HG03460 (cell line): ENCODE measurements around the gene SLC1A5.
"Not testable (repeated sequence)": the region's sequence is repeated elsewhere in the genome, so short reads cannot be mapped to it uniquely, and the experiment has no call there.

ENCODE experiments used
- ATAC-seq: cut with Tn5 transposase; IDR thresholded peaks from one replicate; pipeline ENCODE4 v1.9.1; 2021; ENCODE audit not compliant: unreplicated experiment

SLC1A5 gene

DNA sequence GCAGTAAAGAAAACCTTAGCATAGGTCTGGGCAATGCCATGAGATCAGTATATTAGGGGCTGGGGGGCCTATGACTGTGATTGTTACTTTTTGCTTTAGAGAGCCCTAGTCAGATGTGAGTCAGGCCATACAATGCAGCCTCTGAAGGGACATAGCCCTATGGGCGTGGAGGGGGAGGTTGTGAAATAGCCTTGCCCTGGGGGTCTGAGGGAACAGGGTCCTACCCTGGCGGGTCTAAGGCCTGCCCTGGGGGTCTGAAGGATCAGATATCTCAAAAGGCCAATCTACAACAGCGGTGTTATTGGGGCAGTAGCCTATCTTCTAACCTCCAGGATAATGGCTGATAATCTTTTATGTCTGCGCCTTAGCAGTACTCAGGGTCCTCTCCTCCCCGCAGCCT, 13.8 kb upstream of the SLC1A5 start:
- ATAC-seq = no peak

DNA sequence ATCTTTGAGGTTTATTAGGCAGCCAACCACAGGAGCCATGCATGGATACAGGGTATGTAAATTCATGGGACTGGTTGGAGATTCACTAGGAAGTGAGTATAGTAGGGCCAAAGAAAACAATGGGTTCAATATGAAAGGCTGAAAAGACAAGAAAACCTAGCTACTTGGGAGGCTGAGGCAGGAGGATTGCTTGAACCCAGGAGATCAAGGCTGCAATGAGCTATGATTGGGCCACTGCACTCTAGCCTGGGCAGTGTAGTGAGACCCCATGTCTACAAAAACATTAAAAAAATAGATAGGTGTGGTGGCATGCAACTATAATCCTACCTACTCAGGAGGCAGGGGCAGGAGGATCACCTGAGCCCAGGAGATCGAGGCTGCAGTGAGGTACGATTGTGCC, 10.3 kb upstream of the SLC1A5 start:
- no peak for ATAC-seq

DNA sequence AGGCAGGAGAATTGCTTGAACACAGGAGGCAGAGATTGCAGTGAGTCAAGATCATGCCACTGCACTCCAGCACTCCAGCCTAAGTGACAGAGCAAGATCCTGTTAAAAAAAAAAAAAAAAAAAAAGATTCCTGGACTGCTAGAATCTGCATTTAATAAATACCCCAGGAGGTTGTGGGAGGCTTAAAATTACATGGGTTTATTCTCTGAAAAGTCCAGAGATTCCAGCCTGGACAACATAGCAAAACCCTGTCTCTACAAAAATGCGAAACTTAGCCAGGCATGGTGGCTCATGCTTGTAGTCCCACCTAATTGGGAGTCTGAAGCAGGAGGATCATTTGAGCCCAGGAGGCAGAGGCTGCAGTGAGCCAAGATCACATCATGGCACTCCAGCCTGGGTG, 9.5 kb upstream of the SLC1A5 start:
- no peak for ATAC-seq

- ATAC-seq = no peak
These were observed 3.5 kb upstream of the SLC1A5 start for GRCh38 chr19:46791944-46792343.

DNA sequence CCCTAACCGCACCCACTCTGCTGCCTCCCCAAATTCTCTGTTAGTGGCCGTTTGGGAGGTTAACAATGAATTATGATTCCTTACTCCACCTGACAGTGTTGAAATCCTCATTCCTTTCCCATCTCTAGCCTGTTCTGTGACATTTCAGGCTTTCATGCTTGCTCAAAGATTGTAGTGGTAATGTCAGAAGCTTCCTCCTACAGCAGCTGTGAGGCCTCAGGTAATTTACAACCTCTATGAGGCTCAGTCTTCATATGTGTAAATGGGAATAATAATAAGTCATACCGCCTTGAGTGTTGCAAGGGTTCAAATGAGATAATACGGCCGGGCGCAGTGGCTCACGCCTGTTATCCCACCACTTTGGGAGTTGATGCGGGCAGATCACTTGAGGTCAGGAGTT, 977 bp upstream of the SLC1A5 start:
- ATAC-seq = no peak

GRCh38 chr19:46788968-46789338, 559 bp upstream of the SLC1A5 start:
- no peak for ATAC-seq

DNA sequence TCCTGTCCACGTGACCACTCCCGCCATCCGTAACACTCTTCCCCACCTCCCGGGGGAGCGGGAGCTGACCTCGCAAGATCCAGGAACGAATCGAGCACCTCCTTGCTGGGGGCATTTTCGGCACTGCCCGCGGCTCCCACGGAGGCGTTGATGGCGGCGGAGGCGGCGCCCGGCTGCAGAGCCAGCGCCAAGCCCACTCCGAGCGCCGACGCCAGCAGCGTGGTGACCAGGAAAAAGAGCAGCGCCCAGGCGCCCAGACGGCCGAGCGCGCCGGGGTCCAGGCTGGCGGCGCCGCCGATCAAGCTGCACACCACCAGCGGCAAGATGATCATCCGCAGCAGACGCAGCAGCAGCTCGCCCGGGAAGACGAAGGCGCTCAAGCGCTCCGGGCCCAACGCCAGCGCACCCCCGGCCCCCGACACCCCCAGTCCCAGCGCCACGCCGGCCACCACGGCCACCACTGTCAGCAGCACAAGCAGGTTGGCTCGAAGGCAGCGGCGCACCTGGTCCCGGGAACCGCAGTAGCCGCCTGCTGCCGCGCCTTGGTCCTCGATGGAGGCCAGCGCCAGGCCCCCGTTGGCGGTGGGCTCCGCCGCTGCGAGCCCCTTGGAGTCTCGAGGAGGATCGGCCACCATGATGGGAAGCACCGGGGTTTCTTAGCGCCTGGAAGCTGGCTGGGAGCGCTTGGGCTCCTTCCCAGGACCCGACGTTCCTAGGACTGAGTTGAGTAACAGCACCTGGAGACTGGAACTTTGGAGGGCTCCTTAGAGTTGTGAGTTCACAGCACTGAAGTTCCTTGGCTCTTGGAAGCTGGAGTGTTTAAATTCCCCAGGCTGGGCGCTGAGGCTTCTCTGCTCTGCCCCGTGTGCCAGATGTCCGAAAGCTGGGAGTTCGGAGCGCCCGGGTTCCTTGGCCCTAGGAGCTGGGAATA, 798 bp downstream of the SLC1A5 start:
- ATAC-seq = no peak

- ATAC-seq = no peak
These were observed 1.4 kb downstream of the SLC1A5 start for GRCh38 chr19:46787040-46787330.

DNA sequence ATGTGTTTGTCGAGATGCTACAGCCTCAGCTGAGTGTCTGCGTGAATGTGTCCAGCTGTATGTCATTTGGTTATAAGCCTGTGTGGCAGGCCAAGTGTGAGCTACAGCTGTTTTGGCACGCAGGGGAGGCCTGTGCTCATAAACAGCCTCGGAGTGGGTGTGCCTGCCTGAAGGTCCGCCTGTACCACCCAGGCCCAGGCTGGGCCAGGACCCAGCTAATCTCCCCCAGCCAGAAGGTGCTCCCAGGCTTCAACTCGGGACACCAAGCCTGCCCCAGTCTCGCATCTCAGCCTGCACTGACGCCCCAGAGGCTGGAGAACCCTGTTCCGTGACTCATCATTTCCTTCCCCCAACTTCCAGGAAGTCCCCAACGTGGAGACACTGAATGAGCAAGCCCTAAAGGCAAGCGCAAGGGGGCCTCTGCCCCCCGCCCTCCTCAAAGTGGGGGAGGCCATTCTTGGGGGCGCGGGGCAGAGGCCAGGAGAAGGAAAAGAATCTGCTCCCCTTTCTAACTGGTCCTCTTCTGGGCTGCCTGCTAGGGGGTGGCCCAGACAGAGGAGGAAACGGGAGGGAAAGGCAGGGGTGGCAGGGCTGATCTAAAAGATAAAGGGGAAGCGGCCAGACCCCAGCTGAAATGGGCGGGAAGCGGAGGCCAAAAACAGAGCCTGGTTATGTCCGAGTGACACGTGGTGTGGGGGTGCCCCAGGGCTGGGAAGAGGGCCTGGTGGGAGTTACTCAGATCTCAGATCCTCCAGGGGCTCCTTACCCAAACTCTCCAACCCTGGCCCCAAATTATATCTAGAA, 2.0 kb downstream of the SLC1A5 start:
- peak; percentile 34 for ATAC-seq

DNA sequence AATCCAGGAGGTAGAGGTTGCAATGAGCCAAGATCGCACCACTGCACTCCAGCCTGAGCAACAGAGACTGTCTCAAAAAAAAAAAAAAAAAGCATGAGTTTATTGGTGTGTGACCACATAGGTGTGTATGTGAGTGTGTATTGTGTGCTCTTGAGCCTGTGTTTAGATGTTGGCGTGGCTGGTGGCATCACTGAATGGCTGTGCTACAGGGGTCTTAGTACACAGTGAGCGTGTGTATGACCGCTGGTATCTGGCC, 2.5 kb downstream of the SLC1A5 start:
- ATAC-seq = no peak

DNA sequence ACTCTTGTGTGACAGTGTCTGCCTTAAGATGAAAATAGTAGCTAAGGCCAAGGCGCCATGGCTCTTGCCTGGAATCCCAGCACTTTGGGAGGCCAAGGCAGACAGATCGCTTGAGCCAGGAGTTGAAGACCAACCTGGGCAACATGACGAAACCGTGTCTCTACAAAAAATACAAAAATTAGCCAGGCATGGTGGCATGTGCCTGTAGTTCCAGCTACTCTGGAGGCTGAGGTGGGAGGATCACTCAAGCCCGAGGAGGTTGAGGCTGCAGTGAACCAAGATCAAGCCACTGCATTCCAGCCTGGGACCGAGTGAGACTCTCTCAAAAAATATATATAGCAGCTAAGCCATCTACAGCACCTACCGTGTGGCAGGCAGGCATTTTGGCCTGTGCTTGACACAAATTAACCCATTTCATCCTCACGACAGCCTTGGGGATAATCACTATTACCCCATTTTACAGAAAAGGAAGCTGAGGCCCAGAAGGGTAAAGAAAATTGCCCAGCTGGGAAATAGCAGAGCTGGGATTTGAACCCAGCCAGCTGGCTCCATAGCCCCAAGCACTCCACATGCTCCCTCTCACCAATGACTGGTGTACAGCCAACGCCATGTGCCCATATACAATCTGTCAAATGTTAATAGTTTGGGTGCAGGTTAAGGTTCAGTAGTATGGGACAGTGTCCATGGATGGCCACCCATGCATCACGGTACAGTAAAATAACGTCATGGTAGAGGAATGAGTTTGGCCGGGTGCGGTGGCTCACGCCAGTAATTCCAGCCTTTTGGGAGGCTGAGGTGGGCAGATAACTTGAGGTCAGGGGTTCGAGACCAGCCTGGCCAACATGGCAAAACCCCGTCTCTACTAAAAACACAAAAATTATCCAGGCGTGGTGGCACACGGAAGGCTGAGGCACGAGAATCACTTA, 3.1 kb downstream of the SLC1A5 start:
- ATAC-seq = no peak

DNA sequence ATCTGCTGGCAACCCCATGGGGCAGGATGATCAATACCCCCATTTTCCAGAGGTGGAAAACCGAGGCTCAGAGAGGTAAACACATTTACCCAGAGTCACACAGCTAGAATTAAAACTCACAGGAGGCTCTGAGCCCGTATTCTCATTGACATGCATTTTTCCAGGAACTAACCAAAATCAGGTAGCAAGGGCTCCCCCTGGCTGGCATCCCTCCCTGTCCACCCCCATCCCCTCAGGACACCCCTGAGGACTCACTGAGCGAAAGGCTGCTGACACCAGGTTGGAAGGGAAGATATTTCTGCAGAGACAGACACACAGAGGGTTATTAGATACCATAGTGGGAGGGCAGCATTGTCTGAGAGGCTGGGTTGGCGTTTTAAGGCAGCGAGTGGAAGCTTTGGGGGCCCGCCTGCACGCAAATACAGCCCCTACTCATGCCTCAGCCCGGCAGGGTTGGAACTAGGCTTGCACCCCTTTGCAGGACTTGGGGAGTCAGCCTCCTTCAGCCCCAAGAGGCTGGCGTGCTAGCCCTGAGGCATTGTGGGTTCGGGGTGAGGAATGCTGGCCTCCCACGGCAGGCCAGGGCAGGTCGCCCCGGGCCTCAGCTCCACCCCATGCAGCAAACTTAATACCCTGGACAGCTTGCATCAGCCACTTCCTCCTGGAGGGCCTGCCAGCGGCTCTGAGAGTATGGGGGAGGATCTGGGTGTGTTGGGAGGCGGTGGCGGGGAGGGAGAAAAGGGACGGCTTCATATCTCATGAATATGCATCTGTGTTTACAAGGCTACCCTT, 3.9 kb downstream of the SLC1A5 start:
- no peak for ATAC-seq

- no peak for ATAC-seq
These were observed 4.7 kb downstream of the SLC1A5 start for GRCh38 chr19:46783670-46784069.

DNA sequence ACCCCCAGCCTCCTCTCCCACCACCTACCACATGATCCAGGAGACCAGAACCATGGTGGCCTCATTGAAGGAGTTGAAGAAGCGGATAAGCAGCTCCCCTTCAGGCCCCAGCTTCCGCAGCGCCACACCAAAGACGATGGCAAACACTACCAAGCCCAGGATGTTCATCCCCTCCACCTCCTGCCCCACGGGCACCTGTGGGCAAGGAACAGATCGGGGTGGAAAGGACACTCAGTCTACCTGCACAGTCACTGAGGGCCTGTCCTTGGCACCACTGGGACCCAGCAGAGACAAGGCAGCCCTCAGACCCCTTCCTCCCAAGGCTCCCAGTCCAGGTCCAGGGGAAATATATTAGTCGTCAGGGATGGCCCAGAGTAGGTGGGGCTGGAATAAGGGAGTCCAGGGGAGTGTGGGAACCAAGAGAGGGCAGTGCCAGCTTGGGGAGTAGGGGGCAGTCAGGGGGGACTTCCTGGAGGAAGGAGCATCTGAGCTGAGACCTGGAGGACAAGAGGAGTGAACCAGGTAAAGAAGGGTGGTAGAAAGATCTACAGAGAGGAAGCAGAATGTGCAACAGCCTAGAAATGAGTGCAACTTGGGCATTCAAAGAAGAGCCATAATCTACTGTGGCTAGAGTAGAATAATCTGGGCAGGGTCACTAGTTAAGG, 5.9 kb downstream of the SLC1A5 start:
- no peak for ATAC-seq

DNA sequence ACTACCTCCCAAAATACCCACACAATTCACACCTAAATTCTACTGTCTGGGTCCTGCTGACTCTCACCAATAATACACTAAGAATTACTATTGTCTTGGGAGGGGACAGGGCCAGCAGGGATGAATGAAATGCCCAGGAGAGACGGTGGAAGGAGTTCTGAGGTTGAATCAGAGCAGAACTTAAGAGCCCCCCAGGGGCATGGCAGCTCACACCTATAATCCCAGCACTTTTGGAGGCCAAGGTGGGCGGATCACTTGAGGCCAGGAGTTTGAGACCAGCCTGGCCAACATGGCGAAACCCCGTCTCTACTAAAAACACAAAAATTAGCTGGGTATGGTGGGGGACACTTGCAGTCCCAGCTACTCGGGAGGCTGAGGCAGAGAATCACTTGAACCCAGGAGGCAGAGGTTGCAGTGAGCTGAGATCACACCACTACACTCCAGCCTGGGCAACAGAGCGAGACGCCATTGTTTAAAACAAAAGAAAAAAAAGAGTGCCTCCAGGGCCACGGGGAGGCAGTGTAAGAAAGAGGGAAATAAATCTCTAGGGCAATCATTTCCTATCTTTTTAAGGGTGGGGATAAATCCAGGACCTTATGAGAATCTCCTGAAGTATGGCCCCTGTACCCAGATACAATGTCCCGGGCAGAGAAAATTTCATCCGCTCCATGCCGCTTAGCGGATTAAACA, 10.3 kb downstream of the SLC1A5 start:
- not testable (repeated sequence) for ATAC-seq

- no peak for ATAC-seq
These were observed 11.2 kb downstream of the SLC1A5 start for GRCh38 chr19:46776927-46777911.

GRCh38 chr19:46775642-46776258, 12.6 kb downstream of the SLC1A5 start:
- no peak for ATAC-seq

DNA sequence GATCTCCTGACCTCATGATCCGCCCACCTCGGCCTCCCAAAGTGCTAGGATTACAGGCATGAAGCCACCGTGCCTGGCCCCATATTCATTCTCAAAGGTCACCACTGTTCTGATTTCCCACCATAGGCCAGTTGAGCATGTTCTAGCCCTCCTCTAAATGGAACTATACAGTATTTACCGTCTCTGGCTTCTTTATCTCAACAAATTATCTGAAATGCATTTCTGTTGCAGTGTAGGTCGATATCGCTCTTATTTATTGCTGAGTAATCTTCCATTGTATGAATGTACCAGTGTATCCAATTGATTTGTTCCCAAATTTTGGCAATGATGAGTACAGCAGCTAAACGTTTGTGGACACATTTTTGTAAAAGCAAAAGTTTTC, 15.4 kb downstream of the SLC1A5 start:
- ATAC-seq = no peak
